Caco-2 (cell line): Measurements from ENCODE around the gene ERMN. TPM values are rescaled to one million over a fixed set of nuclear protein-coding genes. Genes with fewer than 3 reads are reported as not detected.

Experiments used
- BruUV-seq: library from RNA; stranded (reverse); fragments of 400-500 nt; replicated peaks from 2 replicates; lab custom pipeline; 2021; lab: Mats Ljungman, UMichigan
- CTCF ChIA-PET: fragments of 300-600 bp; sonication (Branson Sonifier 250); formaldehyde crosslinking; loops from one replicate; lab custom pipeline; 2022; ENCODE audit warnings: antibody characterized with exemption; lab: Charles Lee
- POLR2A ChIA-PET: fragments of 300-600 bp; sonication (Branson Sonifier 250); formaldehyde crosslinking; loops from one replicate; lab custom pipeline; 2022; ENCODE audit warnings: antibody characterized with exemption; lab: Charles Lee
- DNase-seq, 2 experiments: peaks; one replicate each; pipeline versions ENCODE4 v3.0.0 to v3.0.0-alpha.2; 2020 to 2022
- H3K27me3 ChIP-seq: replicated peaks from 2 replicates; pipeline ENCODE4 v1.6.0; 2011; ENCODE audit warnings: low read length; ENCODE audit not compliant: control insufficient read depth, insufficient read depth
- H3K36me3 ChIP-seq: 2 replicates; pipeline ENCODE4 v1.5.1; 2011; ENCODE audit warnings: low read length; ENCODE audit not compliant: control insufficient read depth, insufficient read depth
- H3K4me1 ChIP-seq: fragments of 250-450 bp; sonication (Bioruptor Pico); 2 replicates; pipeline ENCODE4 v1.5.1; 2020; ENCODE audit warnings: mild to moderate bottlenecking
- H3K4me3 ChIP-seq: 2 replicates; pipeline ENCODE4 v1.5.1; 2011; ENCODE audit warnings: low read depth, mild to moderate bottlenecking, control low read depth, low read length
- H3K9me3 ChIP-seq: fragments of 250-450 bp; sonication (Bioruptor Pico); 2 replicates; pipeline ENCODE4 v1.5.1; 2020; ENCODE audit warnings: mild to moderate bottlenecking, moderate library complexity
- H3K27ac Mint-ChIP-seq: one replicate; pipeline ENCODE4 v1.8.0; 2022; ENCODE audit warnings: mixed read lengths; ENCODE audit not compliant: unreplicated experiment
- H3K27me3 Mint-ChIP-seq: one replicate; pipeline ENCODE4 v1.8.0; 2022; ENCODE audit warnings: mixed read lengths; ENCODE audit not compliant: insufficient read depth, unreplicated experiment
- H3K36me3 Mint-ChIP-seq: one replicate; pipeline ENCODE4 v1.8.0; 2022; ENCODE audit warnings: mild to moderate bottlenecking, mixed read lengths; ENCODE audit not compliant: insufficient read depth, unreplicated experiment
- H3K4me1 Mint-ChIP-seq: one replicate; pipeline ENCODE4 v1.8.0; 2022; ENCODE audit warnings: low read depth, mixed read lengths; ENCODE audit not compliant: unreplicated experiment
- H3K4me3 Mint-ChIP-seq: one replicate; pipeline ENCODE4 v1.8.0; 2022; ENCODE audit warnings: mild to moderate bottlenecking, moderate library complexity, mixed read lengths; ENCODE audit not compliant: unreplicated experiment
- H3K9me3 Mint-ChIP-seq: one replicate; pipeline ENCODE4 v1.8.0; 2022; ENCODE audit warnings: mixed read lengths; ENCODE audit not compliant: unreplicated experiment
- CTCF ChIP-seq, 2 experiments: fragments of 200-600 bp in 1 of 2; IDR thresholded peaks; 1 replicate in 1 of 2; 2 replicates in 1 of 2; pipeline versions ENCODE4 v1.5.1 to v1.8.0; 2011 to 2022; ENCODE audit warnings: antibody characterized with exemption in 1 of 2, control low read depth in 1 of 2, inconsistent platforms in 1 of 2, low read depth in 1 of 2, low read length in 1 of 2, mild to moderate bottlenecking in 1 of 2, moderate library complexity in 1 of 2; ENCODE audit not compliant: insufficient read depth in 1 of 2, severe bottlenecking in 1 of 2, unreplicated experiment in 1 of 2
- intact Hi-C: fragments of 100-400 bp; cut with micrococcal nuclease; formaldehyde crosslinking; loops from one replicate; pipeline ENCODE4 v1.10.0; 2022; ENCODE audit not compliant: unreplicated experiment
- total RNA-seq: library from RNA; stranded (reverse); gene quantifications from 2 replicates; pipeline ENCODE4 v1.2.3, GENCODE V29; 2022

ERMN gene
- total RNA-seq, 1 experiment from 2014 or later = 0.61 TPM

- no peaks in the 10 kb centered on the region for H3K27me3 Mint-ChIP-seq
- no TSS peak for BruUV-seq
- intact Hi-C loops = no loop called here
- peaks cover under 1% of the 10 kb centered on the region for H3K9me3 Mint-ChIP-seq
- H3K9me3 ChIP-seq = no peaks in the 10 kb centered on the region
- TF ChIP-seq CTCF (IDR thresholded peaks at IDR 0.05; ENCODE audit: insufficient read depth in 1 of 2, low read depth in 1 of 2, low read length in 1 of 2, severe bottlenecking in 1 of 2, unreplicated experiment in 1 of 2) = no peak
- H3K4me1 ChIP-seq = peaks cover 11% of the 10 kb centered on the region
- ChIA-PET POLR2A (no interaction called here), CTCF (interaction anchor here (1.0 to 1.5 kb wide), 2 partner anchors 53 to 137 kb away, joined by 3 read pairs; no protein-coding TSS in a partner anchor)
- H3K36me3 ChIP-seq = no peaks in the 10 kb centered on the region
- no peaks in the 10 kb centered on the region for H3K36me3 Mint-ChIP-seq
- H3K4me3 Mint-ChIP-seq = no peak overlapping the region
- H3K27ac Mint-ChIP-seq = no peak overlapping the region
- H3K27me3 ChIP-seq = no peaks in the 10 kb centered on the region
- DNase-seq = peak in 1 of 2 experiments; percentile 5
- no peak overlapping the region for H3K4me3 ChIP-seq
- peaks cover 7% of the 10 kb centered on the region for H3K4me1 Mint-ChIP-seq
Measured at GRCh38 chr2:157355618-157356017, 30.0 kb upstream of the ERMN start.

GRCh38 chr2:157349949-157350515 lies 24.4 kb upstream of the ERMN start:
- Histone ChIP-seq H3K4me3 (no peak overlapping the region), H3K36me3 (no peaks in the 10 kb centered on the region), H3K9me3 (no peaks in the 10 kb centered on the region; the same call in 1 of the 2 replicates), H3K27me3 (no peaks in the 10 kb centered on the region), H3K4me1 (peaks cover under 1% of the 10 kb centered on the region; the same call in 1 of the 2 replicates)
- no TSS peak for BruUV-seq
- no peak for TF ChIP-seq CTCF (IDR thresholded peaks at IDR 0.05; ENCODE audit: insufficient read depth in 1 of 2, low read depth in 1 of 2, low read length in 1 of 2, severe bottlenecking in 1 of 2, unreplicated experiment in 1 of 2)
- Mint-ChIP-seq H3K36me3 (no peaks in the 10 kb centered on the region), H3K4me3 (no peak overlapping the region), H3K9me3 (peaks cover 8% of the 10 kb centered on the region), H3K27me3 (no peaks in the 10 kb centered on the region), H3K27ac (no peak overlapping the region), H3K4me1 (no peaks in the 10 kb centered on the region)
- intact Hi-C loops = no loop called here
- ChIA-PET CTCF (no interaction called here), POLR2A (no interaction called here)
- no peak for DNase-seq

- no peak overlapping the region for H3K4me3 Mint-ChIP-seq
- no peak for TF ChIP-seq CTCF (IDR thresholded peaks at IDR 0.05; ENCODE audit: insufficient read depth in 1 of 2, low read depth in 1 of 2, low read length in 1 of 2, severe bottlenecking in 1 of 2, unreplicated experiment in 1 of 2)
- no peaks in the 10 kb centered on the region for H3K27me3 Mint-ChIP-seq
- no TSS peak for BruUV-seq
- no peak overlapping the region for H3K27ac Mint-ChIP-seq
- intact Hi-C loops = no loop called here
- Histone ChIP-seq H3K27me3 (no peaks in the 10 kb centered on the region), H3K36me3 (no peaks in the 10 kb centered on the region), H3K4me3 (no peak overlapping the region), H3K9me3 (peaks cover 4% of the 10 kb centered on the region; the same call in 1 of the 2 replicates), H3K4me1 (no peaks in the 10 kb centered on the region)
- H3K9me3 Mint-ChIP-seq = peaks cover 24% of the 10 kb centered on the region
- H3K36me3 Mint-ChIP-seq = no peaks in the 10 kb centered on the region
- no peak for DNase-seq
- H3K4me1 Mint-ChIP-seq = no peaks in the 10 kb centered on the region
- ChIA-PET POLR2A (no interaction called here), CTCF (no interaction called here)
Measured at GRCh38 chr2:157348291-157348921, 22.8 kb upstream of the ERMN start.
